Right lobe of liver (tissue), 6 donors: ENCODE data around the gene RBM10. TPM values are rescaled to one million over a fixed set of nuclear protein-coding genes. Genes with fewer than 3 reads are reported as not detected.

ENCODE experiments used
- ATAC-seq, 4 donors: fragments of 200-7000 bp; cut with Tn5 transposase; one replicate each; pipeline ENCODE4 v1.9.1; 2020; ENCODE audit warnings: mild to moderate bottlenecking in 4 of 4, moderate library complexity in 4 of 4
- DNase-seq, 3 donors: peaks; one replicate each; pipeline ENCODE4 v3.0.0-alpha.2; 2020
- H3K27ac ChIP-seq, 3 donors: fragments of 200-600 bp; one replicate each; pipeline ENCODE4 v1.8.0; 2022
- H3K27me3 ChIP-seq, 2 donors: fragments of 200-600 bp; one replicate each; pipeline ENCODE4 v1.8.0; 2022
- H3K36me3 ChIP-seq, 4 donors: fragments of 200-600 bp; sonication (generic) in 1 of 4; one replicate each; pipeline versions ENCODE4 v1.5.1 to v1.8.0; 2017 to 2022; ENCODE audit warnings: control low read depth in 1 of 4
- H3K4me1 ChIP-seq, 4 donors: fragments of 200-600 bp; sonication (generic) in 1 of 4; one replicate each; pipeline versions ENCODE4 v1.5.1 to v1.8.0; 2017 to 2022; ENCODE audit warnings: control low read depth in 1 of 4
- H3K4me3 ChIP-seq, 3 donors: fragments of 200-600 bp; one replicate each; pipeline ENCODE4 v1.8.0; 2022
- H3K9me3 ChIP-seq, 4 donors: fragments of 200-600 bp; sonication (generic) in 1 of 4; one replicate each; pipeline versions ENCODE4 v1.5.1 to v1.8.0; 2017 to 2022; ENCODE audit warnings: control low read depth in 1 of 4
- POLR2A ChIP-seq: fragments of 450-650 bp; IDR thresholded peaks from one replicate; pipeline ENCODE4 v1.6.1; 2017; ENCODE audit warnings: antibody characterized with exemption, mild to moderate bottlenecking
- WGBS: methylation state at CpG from one replicate; pipeline ENCODE4 v1.1.6; 2018; ENCODE audit warnings: low coverage, low lambda C conversion rate; ENCODE audit not compliant: insufficient coverage; ENCODE audit errors: missing lambda C conversion rate; 5-methylcytosine and 5-hydroxymethylcytosine counted together
- intact Hi-C, 2 donors: fragments of 100-400 bp; cut with DNase I; formaldehyde crosslinking; loops; one replicate each; pipeline versions ENCODE4 v1.11.2 to v1.14.1; 2022
- total RNA-seq, 6 experiments: library from RNA; depleted of rRNA in 2 of 6; stranded (reverse); fragments of >200 nt in 2 of 6; fragmentation: NEBNext Ultra II Directional in 3 of 6; extraction: Animal tissue kit (Norgen Biotek cat#: 25700) in 3 of 6; gene quantifications; one replicate each; pipeline versions ENCODE4 v1.1.0 to v1.2.4, GENCODE V29; 2016 to 2023
- TF ChIP-seq, protein P1 (sequence below), 4 donors: fragments of 200-600 bp in 3 of 4; fragments of 450-650 bp in 1 of 4; IDR thresholded peaks; one replicate each; pipeline versions ENCODE4 v1.5.1 to v1.8.0; 2016 to 2022; ENCODE audit warnings: antibody characterized with exemption in 4 of 4, mild to moderate bottlenecking in 2 of 4
- donor health status: DM: no; HTN: yes; CAD: no.
- donor health status: DM: no; HTN: no; CAD: no.
- donor health status: DM: no; HTN: no; CAD: no.
- donor health status: DM: no; HTN: yes; CAD: no.
- donor health status: DM: no; HTN: yes; CAD: no.

RBM10 gene
- total RNA-seq, 6 experiments from 2014 or later: 12.5 to 20.8 (median 15.2) TPM

DNA sequence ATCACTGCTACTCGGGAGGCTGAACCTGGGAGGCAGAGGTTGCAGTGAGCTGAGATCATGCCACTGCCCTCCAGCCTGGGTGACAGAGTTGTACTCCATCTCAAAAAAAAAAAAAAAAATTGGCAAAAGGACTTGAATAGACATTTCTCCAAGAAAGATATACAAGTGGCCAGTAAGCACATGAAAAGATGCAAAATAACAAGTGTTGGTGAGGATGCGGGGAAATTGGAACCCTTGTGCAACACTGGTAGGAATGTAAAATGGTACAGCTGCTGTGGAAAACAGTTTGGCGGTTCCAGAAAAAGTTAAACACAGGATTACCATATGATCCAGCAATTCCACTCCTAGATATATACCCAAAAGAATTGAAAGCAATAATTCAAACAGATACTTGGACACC, 19.4 kb downstream of the RBM10 start:
- Histone ChIP-seq H3K4me1 (peaks cover 0 to 22% (median 3%) of the 10 kb centered on the region in 4 donors), H3K4me3 (no peak overlapping the region), H3K9me3 (no peaks in the 10 kb centered on the region), H3K27me3 (no peaks in the 10 kb centered on the region), H3K27ac (peak overlapping the region in 2 of 3 donors; percentile 11 to 31), H3K36me3 (no peaks in the 10 kb centered on the region)
- no peak for TF ChIP-seq POLR2A
- TF ChIP-seq, protein P1, sequence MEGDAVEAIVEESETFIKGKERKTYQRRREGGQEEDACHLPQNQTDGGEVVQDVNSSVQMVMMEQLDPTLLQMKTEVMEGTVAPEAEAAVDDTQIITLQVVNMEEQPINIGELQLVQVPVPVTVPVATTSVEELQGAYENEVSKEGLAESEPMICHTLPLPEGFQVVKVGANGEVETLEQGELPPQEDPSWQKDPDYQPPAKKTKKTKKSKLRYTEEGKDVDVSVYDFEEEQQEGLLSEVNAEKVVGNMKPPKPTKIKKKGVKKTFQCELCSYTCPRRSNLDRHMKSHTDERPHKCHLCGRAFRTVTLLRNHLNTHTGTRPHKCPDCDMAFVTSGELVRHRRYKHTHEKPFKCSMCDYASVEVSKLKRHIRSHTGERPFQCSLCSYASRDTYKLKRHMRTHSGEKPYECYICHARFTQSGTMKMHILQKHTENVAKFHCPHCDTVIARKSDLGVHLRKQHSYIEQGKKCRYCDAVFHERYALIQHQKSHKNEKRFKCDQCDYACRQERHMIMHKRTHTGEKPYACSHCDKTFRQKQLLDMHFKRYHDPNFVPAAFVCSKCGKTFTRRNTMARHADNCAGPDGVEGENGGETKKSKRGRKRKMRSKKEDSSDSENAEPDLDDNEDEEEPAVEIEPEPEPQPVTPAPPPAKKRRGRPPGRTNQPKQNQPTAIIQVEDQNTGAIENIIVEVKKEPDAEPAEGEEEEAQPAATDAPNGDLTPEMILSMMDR (IDR thresholded peaks at IDR 0.05): no peak
- DNase-seq (no peak), ATAC-seq (no peak)
- WGBS: 60% methylated on average over 3 of the region's 3 CpGs
- intact Hi-C loops: no loop called here

DNA sequence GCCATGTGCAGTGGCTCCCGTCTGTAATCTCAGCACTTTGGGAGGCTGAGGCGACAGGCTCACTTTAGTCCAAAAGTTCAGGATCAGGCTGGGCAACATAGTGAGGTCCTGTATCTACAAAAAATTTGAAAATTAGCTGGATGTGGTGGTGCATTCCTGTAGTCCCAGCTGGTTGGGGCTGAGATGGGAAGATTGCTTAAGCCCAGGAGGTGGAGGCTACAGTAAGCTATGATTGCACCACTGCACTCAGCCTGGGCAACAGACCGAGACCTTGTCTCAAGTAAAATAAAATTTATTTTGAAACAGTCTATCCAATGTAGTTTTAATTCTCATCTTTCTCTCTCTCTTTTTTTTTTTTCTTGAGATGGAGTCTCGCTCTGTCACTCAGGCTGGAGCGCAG, 21.1 kb downstream of the RBM10 start:
- Histone ChIP-seq H3K36me3 (no peaks in the 10 kb centered on the region), H3K9me3 (no peaks in the 10 kb centered on the region), H3K4me3 (no peak overlapping the region), H3K27me3 (no peaks in the 10 kb centered on the region), H3K27ac (no peak overlapping the region), H3K4me1 (peaks cover 0 to 22% (median 3%) of the 10 kb centered on the region in 4 donors)
- ATAC-seq (peak; percentile 36 to 54 (median 41)), DNase-seq (no peak)
- TF ChIP-seq, protein P1 (IDR thresholded peaks at IDR 0.05): no peak
- no peak for TF ChIP-seq POLR2A
- intact Hi-C loops: no loop called here
- 70% methylated on average over 4 of the region's 5 CpGs for WGBS

DNA sequence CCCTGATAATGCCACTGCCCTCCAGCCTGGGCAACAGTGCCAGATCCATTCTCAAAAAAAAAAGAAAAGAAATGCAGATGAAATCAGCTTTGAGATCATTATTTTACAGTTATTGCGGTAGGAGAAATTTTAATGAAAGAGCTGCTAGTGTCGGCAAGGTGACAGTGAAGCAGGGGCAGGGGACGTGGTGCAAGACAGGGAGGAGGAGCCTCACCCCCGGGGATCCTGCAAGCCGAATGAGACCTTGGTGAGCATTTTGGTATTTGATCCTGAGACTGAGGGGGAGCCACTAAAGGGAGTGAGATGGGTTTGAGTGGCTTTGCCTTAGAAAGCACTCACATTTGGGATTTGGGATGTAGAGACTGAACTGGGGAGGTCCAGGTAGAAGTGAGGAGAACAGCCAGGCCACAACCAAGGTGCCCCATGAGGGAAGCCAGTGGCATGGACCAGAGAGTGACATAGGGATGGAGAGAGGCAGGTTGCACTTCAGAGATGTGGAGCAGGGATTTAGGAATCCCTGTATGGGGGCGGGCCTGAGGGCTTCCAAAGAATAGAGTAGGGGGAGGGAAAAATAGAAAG, 23.6 kb downstream of the RBM10 start:
- TF ChIP-seq POLR2A: no peak
- TF ChIP-seq, protein P1 (IDR thresholded peaks at IDR 0.05): no peak
- WGBS: 66% methylated on average over 5 of the region's 6 CpGs
- intact Hi-C loops: no loop called here
- Histone ChIP-seq H3K36me3 (peaks cover 0 to 9% (median 0%) of the 10 kb centered on the region in 4 donors), H3K27ac (no peak overlapping the region), H3K27me3 (no peaks in the 10 kb centered on the region), H3K4me3 (no peak overlapping the region), H3K9me3 (no peaks in the 10 kb centered on the region), H3K4me1 (peaks cover 0 to 10% (median 0%) of the 10 kb centered on the region in 4 donors)
- DNase-seq: no peak
- ATAC-seq: no peak

DNA sequence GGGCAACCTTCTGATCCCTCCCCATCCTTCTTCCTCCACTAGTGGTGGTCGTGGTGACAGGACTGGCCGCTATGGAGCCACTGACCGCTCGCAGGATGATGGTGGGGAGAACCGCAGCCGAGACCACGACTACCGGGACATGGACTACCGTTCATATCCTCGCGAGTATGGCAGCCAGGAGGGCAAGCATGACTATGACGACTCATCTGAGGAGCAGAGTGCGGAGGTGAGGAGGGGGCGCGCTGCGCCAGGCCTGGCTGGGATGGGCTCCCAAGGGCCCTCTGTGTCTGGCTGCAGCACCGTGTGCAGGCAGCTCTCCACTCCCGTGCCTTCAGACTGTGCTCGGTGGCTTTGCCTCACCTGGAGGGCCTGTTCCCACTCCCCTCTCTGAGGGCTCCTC, 24.3 kb downstream of the RBM10 start:
- no peaks in the 10 kb centered on the region for H3K9me3 ChIP-seq
- peaks cover 0 to 6% (median 0%) of the 10 kb centered on the region in 4 donors for H3K4me1 ChIP-seq
- TF ChIP-seq POLR2A: no peak
- TF ChIP-seq, protein P1 (IDR thresholded peaks at IDR 0.05): no peak
- intact Hi-C loops: no loop called here
- no peak for ATAC-seq
- peaks cover 0 to 9% (median 0%) of the 10 kb centered on the region in 4 donors for H3K36me3 ChIP-seq
- no peaks in the 10 kb centered on the region for H3K27me3 ChIP-seq
- H3K27ac ChIP-seq: no peak overlapping the region
- H3K4me3 ChIP-seq: no peak overlapping the region
- DNase-seq: no peak
- 75% methylated on average over 5 of the region's 19 CpGs for WGBS
